Subcutaneous adipose tissue (tissue), 4 donors: ENCODE results near the gene BIN1. TPM values are rescaled to one million over a fixed set of nuclear protein-coding genes. Genes with fewer than 3 reads are reported as not detected.

Source experiments
- total RNA-seq, 4 donors: library from RNA; depleted of rRNA; stranded (reverse); fragments of >200 nt; gene quantifications; one replicate each; pipeline ENCODE4 v1.1.0, GENCODE V29; 2016
- TF ChIP-seq, protein P1 (sequence below): fragments of 450-650 bp; IDR thresholded peaks from one replicate; pipeline ENCODE4 v1.5.1; 2016; ENCODE audit warnings: low read depth, mild to moderate bottlenecking, control low read depth, antibody characterized with exemption, moderate library complexity

Gene BIN1
- total RNA-seq, 4 donors from 2014 or later = 53.3 to 134 (median 55.4) TPM

DNA sequence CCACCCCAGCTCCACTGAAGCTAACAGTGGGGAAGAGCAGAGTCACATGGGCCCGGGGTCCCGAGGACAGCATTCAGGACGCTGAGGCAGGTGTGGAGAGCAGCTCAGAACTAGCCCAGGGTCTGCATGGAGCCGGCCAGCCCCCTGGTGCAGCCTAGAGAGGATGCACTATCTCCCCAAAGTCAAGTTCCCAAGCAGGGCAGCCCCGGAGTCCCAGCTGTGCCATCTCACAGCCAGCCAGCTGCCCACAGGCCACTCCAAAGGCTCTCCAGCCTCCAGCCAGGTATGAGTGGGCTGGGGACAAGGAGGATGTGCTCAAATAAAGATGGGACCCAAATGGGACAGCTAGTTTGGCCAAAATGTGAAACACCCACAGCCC, 41.0 kb downstream of the BIN1 start:
- TF ChIP-seq, protein P1, sequence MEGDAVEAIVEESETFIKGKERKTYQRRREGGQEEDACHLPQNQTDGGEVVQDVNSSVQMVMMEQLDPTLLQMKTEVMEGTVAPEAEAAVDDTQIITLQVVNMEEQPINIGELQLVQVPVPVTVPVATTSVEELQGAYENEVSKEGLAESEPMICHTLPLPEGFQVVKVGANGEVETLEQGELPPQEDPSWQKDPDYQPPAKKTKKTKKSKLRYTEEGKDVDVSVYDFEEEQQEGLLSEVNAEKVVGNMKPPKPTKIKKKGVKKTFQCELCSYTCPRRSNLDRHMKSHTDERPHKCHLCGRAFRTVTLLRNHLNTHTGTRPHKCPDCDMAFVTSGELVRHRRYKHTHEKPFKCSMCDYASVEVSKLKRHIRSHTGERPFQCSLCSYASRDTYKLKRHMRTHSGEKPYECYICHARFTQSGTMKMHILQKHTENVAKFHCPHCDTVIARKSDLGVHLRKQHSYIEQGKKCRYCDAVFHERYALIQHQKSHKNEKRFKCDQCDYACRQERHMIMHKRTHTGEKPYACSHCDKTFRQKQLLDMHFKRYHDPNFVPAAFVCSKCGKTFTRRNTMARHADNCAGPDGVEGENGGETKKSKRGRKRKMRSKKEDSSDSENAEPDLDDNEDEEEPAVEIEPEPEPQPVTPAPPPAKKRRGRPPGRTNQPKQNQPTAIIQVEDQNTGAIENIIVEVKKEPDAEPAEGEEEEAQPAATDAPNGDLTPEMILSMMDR = no peak

GRCh38 chr2:127065299-127065939, 41.5 kb downstream of the BIN1 start:
- TF ChIP-seq, protein P1 = no peak

- TF ChIP-seq, protein P1 = no peak
These were observed 42.2 kb downstream of the BIN1 start for GRCh38 chr2:127064642-127065250.

DNA sequence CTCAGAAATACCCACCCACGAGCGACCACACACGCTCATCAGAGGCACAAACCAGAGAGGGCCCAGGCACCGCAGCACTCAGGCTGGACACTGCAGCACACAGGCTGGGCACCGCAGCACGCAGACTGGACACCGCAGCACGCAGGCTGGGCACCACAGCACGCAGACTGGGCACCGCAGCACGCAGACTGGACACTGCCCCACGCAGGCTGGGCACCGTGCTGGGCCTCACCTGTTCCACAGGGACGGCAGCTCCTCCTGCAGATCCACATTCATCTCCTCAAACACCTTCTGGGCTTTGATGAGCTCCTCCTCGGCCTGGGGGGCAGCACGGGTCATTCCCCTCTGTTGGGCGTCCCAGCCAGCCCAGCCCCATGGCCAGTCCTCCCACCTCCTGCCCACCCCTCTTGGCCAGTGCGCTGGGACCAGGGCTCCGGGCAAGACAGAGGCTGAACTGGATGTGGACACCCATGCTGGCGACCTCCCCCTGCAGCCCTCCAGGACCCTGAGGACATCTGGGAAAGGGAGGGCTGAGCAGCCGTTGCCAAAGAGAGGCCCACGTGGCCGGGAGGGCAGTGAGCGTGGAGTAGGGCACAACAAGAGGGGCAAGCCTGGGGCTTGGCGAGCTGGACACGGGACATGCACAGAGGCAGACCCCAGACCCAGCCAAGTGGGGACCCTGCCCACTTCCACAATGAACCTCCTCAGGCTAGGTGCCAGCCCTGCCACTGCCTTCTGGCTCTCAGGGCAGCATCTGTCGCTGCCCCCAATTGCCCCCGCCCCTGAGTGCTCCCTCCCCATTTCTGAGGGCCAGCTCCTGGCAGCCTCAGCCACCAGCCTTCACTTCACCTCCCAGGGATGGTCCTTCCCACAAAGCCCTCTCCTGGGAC, 43.0 kb downstream of the BIN1 start:
- TF ChIP-seq, protein P1 = no peak

DNA sequence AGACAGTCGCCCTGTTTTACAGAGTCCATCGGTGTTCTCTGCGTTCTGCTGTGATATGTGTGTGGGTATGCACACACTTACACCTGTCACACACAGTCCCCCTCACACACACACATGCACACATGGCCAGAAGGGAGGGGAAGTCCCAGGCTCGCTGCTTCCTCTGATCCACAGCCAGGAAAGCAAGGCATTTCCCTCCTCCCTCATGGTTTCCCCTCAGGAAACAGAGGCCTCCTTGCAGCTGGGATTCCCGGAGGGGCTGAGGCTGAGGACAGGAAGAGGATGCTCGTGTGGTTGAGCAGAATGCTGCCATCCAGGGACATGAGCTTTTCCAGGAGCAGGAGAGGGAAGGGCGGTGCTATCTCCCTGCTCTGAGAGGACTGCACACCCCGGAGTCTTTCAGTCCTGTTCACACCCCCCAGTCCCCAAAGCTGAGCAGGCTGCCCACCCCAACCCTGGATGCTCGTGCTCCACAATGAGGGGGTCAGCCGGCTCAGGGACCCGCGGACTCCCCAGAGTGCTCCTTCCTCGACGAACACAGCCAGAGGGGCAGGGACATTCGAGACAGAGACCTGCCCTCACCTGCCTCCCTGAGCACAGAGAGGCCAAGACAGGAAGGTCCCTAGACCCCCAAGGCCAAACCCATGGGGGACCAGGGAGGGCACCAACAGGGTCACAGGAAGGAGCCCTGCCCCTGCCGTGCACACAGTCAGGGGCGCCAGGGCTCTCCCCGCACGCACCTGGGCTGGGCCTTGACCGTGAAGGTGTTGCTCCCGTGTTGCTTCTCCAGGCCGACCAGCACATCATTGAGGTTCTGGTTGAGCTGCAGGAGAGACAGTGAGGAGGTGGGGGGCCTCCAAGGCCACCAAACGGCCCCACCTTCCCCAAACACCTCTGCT, 45.3 kb downstream of the BIN1 start:
- TF ChIP-seq, protein P1 = no peak

DNA sequence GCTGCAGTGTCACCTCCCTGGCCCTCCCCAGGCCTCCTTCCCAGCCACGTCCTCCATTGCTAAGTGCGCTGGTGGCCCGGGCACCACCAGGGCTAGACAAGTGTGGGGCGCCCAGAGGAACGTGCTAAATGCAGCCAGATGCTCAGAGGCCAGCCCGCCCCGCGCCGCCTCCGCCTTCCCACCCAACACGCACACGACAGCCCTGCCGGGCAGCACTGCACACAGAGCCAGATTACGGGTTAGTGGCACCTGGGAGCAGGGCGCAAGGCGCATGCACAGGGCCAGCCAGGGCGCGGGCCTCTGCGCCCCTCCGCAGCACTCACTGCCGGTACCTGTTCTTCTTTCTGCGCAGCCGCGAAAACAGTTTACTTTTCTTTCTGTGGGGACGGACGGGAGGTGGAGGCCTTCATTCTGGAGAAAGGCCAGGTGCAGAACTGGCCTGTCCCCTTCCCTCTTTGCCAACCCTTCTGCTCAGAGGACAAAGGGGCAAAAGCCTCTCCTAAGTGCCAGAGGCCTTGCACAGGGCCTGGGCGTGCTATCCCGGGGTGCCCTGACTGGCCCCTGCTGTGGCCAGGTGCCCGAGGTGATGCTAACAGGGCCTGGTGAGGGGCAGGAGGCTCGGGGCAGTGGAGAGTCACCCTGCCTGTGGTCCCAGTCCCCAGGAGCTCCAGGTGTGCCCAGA, 46.5 kb downstream of the BIN1 start:
- TF ChIP-seq, protein P1 = no peak
